ENCODE measurements around the gene BTBD7. TPM values are rescaled to one million over a fixed set of nuclear protein-coding genes. Genes with fewer than 3 reads are reported as not detected.

Gene BTBD7
- total RNA-seq, 1 donor from 2014 or later, result 47.9 TPM

DNA sequence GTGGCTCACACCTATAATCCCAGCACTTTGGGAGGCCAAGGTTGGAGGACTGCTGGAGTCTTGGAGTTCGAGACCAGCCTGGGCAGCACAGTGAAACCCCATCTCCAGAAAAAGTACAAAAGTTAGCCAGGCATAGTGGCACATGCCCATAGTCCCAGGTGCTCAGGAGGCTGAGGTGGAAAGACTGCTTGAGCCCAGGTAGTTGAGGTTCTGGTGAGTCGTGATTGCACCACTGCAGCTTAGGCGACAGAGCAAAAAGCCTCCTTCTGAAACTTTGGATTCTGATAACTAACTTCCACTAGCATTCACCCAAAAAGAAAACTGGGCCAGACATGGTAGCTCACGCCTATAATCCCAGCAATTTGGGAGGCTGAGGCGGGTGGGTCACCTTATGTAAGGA is 6.6 kb downstream of the BTBD7 start:
- TF ChIP-seq CTCF (conservative IDR thresholded peaks at IDR 0.05), result no peak
- H3K9me3 Mint-ChIP-seq, result no peaks in the 10 kb centered on the region
- peaks cover 29% of the 10 kb centered on the region for H3K4me1 Mint-ChIP-seq (ENCODE audit: unreplicated experiment)
- H3K4me3 Mint-ChIP-seq, result no peak overlapping the region
- no peak overlapping the region for H3K27ac Mint-ChIP-seq
- no peaks in the 10 kb centered on the region for H3K27me3 Mint-ChIP-seq
- H3K36me3 Mint-ChIP-seq, result no peaks in the 10 kb centered on the region
- DNase-seq (ENCODE audit: extremely low spot score, unreplicated experiment), result no peak

DNA sequence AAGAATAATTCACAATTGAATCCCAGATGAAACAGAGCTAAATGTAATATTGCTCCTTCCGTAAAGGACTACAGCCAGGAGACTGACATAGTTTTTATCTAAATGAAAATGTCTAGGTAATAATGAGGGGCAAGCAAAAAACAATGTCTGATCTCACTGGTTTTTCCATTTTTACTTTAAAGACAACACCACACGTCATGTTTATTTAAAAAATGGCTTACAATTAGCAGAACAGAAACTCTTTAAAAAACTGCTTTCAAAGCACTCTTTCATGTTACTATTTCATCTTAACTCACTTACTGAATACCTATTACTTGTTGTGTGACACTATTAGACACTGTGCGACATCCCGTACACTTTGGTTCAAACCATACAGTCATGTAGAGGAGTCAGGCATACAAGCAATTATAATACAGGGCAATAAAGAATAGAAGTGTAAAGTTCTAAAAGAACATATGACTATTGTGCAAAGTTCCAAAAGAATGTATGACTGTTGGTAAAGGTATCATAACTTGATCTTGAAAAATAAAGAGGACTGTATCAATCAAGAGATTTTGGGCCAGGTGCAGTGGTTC is 9.1 kb downstream of the BTBD7 start:
- no peak for DNase-seq (ENCODE audit: extremely low spot score, unreplicated experiment)
- Mint-ChIP-seq H3K27me3 (no peaks in the 10 kb centered on the region), H3K36me3 (no peaks in the 10 kb centered on the region), H3K9me3 (no peaks in the 10 kb centered on the region), H3K4me3 (no peak overlapping the region), H3K27ac (no peak overlapping the region), H3K4me1 (ENCODE audit: unreplicated experiment) (peaks cover 27% of the 10 kb centered on the region)
- no peak for TF ChIP-seq CTCF (conservative IDR thresholded peaks at IDR 0.05)

DNA sequence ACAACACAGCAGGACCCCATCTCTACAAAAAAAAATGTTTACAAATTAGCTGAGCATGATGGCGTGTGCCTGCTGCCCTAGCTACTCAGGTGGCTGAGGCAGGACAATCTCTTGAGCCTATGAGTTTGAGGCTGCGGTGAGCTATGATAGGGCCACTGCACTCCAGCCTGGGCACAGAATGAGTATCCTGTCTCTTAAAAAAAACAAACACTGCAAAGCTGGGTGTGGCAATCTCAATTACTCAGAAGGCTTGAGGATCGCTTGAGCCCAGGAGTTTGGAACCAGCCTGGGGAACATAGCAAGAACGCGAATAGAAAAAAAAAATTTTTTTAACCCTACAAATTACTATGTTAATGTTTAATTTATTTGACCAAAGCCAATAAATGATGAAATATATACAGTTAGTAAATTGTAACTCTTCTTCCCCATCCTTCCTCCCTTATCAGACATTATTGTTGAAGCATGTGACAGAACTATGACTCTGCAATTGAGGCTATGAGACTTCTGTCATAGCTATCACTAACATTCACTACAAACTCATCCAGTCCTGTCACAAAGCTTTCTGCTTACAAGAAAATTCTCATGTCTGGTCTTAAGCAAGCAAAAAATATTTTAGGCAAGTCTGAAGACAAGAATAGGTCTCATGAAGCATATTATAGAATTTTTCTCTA is 9.8 kb downstream of the BTBD7 start:
- TF ChIP-seq CTCF (conservative IDR thresholded peaks at IDR 0.05), result no peak
- no peak overlapping the region for H3K4me3 Mint-ChIP-seq
- DNase-seq (ENCODE audit: extremely low spot score, unreplicated experiment), result no peak
- H3K27ac Mint-ChIP-seq, result no peak overlapping the region
- peaks cover 27% of the 10 kb centered on the region for H3K4me1 Mint-ChIP-seq (ENCODE audit: unreplicated experiment)
- no peaks in the 10 kb centered on the region for H3K9me3 Mint-ChIP-seq
- H3K36me3 Mint-ChIP-seq, result no peaks in the 10 kb centered on the region
- H3K27me3 Mint-ChIP-seq, result no peaks in the 10 kb centered on the region

GRCh38 chr14:93320489-93320888 is 12.3 kb downstream of the BTBD7 start:
- Mint-ChIP-seq H3K36me3 (peaks cover 5% of the 10 kb centered on the region), H3K27ac (no peak overlapping the region), H3K4me1 (ENCODE audit: unreplicated experiment) (peaks cover 32% of the 10 kb centered on the region), H3K9me3 (no peaks in the 10 kb centered on the region), H3K27me3 (no peaks in the 10 kb centered on the region), H3K4me3 (no peak overlapping the region)
- no peak for TF ChIP-seq CTCF (conservative IDR thresholded peaks at IDR 0.05)
- DNase-seq (ENCODE audit: extremely low spot score, unreplicated experiment), result no peak

DNA sequence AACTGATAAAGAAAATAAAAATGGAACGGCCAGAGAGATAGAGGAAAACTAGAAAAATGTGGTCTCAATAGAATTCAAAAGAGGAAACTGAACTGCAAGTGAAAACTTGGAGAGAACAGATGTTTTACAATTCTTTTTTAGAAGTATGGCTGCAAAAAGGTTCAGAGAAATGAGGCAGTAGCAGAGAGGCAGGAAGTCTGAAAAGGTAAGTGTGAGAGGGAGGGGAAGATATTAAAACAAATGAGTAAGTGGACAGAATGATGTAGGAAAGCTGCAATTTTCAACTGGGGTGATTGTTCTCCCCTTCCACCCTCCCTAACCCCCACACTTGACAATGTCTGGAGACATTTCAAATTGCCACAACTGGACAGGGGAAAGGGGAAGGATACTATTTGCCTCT is 12.9 kb downstream of the BTBD7 start:
- Mint-ChIP-seq H3K27me3 (no peaks in the 10 kb centered on the region), H3K9me3 (no peaks in the 10 kb centered on the region), H3K4me1 (ENCODE audit: unreplicated experiment) (peaks cover 32% of the 10 kb centered on the region), H3K27ac (no peak overlapping the region), H3K4me3 (no peak overlapping the region), H3K36me3 (peaks cover 5% of the 10 kb centered on the region)
- TF ChIP-seq CTCF (conservative IDR thresholded peaks at IDR 0.05), result no peak
- no peak for DNase-seq (ENCODE audit: extremely low spot score, unreplicated experiment)

Data from type B pancreatic cell (in vitro differentiated cells).